CD4-positive, CD25-positive, alpha-beta regulatory T cell (primary cell): ENCODE results near the gene ELMOD2. TPM values are rescaled to one million over a fixed set of nuclear protein-coding genes. Genes with fewer than 3 reads are reported as not detected.
A peak's percentile ranks its signal among the peaks of the same experiment; 100 is the strongest.
"Not testable (repeated sequence)": the region's sequence is repeated elsewhere in the genome, so short reads cannot be mapped to it uniquely, and the experiment has no call there.

ENCODE experiments used
- ATAC-seq, 2 donors: fragments of 150-1000 bp; cut with Tn5 transposase; one replicate each; pipeline ENCODE4 v1.10.0; 2021; ENCODE audit warnings: low read depth in 2 of 2, moderate number of reproducible peaks in 2 of 2, moderate library complexity in 1 of 2
- DNase-seq, 3 donors: peaks; one replicate each; pipeline versions ENCODE4 v3.0.0 to v3.0.0-alpha.2; 2012 to 2022; ENCODE audit warnings: mixed read lengths in 1 of 3
- H3K27ac ChIP-seq: one replicate; pipeline ENCODE4 v1.7.0; 2013; ENCODE audit warnings: mild to moderate bottlenecking, low read length; ENCODE audit not compliant: insufficient read depth, poor library complexity, severe bottlenecking
- H3K27me3 ChIP-seq: one replicate; pipeline ENCODE4 v1.7.0; 2013; ENCODE audit warnings: low read length; ENCODE audit not compliant: control insufficient read depth, insufficient read depth
- H3K36me3 ChIP-seq: one replicate; pipeline ENCODE4 v1.7.0; 2013; ENCODE audit warnings: mild to moderate bottlenecking, low read length, moderate library complexity; ENCODE audit not compliant: control insufficient read depth, insufficient read depth
- H3K4me1 ChIP-seq: 2 replicates; pipeline ENCODE4 v1.7.0; 2013; ENCODE audit warnings: mild to moderate bottlenecking, low read length; ENCODE audit not compliant: insufficient read depth, control insufficient read depth, poor library complexity, severe bottlenecking
- H3K4me3 ChIP-seq: one replicate; pipeline ENCODE4 v1.7.0; 2013; ENCODE audit warnings: low read depth, mild to moderate bottlenecking, low read length, moderate library complexity
- H3K9me3 ChIP-seq, 2 experiments: 1 replicate in 1 of 2; 2 replicates in 1 of 2; pipeline ENCODE4 v1.7.0; 2013; ENCODE audit warnings: low read length in 2 of 2, mild to moderate bottlenecking in 1 of 2, moderate library complexity in 1 of 2; ENCODE audit not compliant: control insufficient read depth in 2 of 2
- H3K27ac Mint-ChIP-seq, 3 donors: one replicate each; pipeline ENCODE4 v1.8.0; 2020 to 2022; ENCODE audit warnings: mild to moderate bottlenecking in 3 of 3, mixed read lengths in 3 of 3, moderate library complexity in 2 of 3
- H3K27me3 Mint-ChIP-seq: one replicate; pipeline ENCODE4 v1.8.0; 2022; ENCODE audit warnings: mild to moderate bottlenecking, mixed read lengths
- H3K36me3 Mint-ChIP-seq: one replicate; pipeline ENCODE4 v1.8.0; 2020; ENCODE audit warnings: mixed read lengths
- H3K4me1 Mint-ChIP-seq, 4 donors: one replicate each; pipeline ENCODE4 v1.8.0; 2020 to 2022; ENCODE audit warnings: mixed read lengths in 4 of 4, mild to moderate bottlenecking in 1 of 4
- H3K4me3 Mint-ChIP-seq, 4 donors: one replicate each; pipeline ENCODE4 v1.8.0; 2020 to 2022; ENCODE audit warnings: mild to moderate bottlenecking in 4 of 4, mixed read lengths in 4 of 4, moderate library complexity in 3 of 4
- H3K9me3 Mint-ChIP-seq, 7 donors: one replicate each; pipeline ENCODE4 v1.8.0; 2020 to 2022; ENCODE audit warnings: mixed read lengths in 7 of 7, mild to moderate bottlenecking in 3 of 7, moderate library complexity in 2 of 7
- polyA plus RNA-seq, 4 donors: library from polyadenylated mRNA; unstranded; fragments of 300-500 nt; fragmentation: Illumina TruSeq; gene quantifications; one replicate each; pipeline ENCODE4 v1.2.3, GENCODE V29; 2021
- total RNA-seq: library from RNA; stranded (reverse); gene quantifications from one replicate; pipeline ENCODE4 v1.2.3, GENCODE V29; 2022

The ELMOD2 gene
- total and polyA plus RNA-seq, 5 donors from 2014 or later, result 8.3 to 14.8 (median 10.6) TPM

DNA sequence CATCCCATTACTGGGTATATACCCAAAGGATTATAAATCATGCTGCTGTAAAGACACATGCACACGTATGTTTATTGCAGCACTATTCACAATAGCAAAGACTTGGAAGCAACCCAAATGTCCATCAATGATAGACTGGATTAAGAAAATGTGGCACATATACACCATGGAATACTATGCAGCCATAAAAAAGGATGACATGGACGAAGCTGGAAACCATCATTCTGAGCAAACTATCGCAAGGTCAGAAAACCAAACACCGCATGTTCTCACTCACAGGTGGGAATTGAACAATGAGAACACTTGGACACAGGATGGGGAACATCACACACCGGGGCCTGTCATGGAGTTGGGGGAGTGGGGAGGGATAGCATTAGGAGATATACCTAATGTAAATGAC is 10.2 kb upstream of the ELMOD2 start:
- not testable (repeated sequence) for H3K4me1 Mint-ChIP-seq, H3K4me3 Mint-ChIP-seq, H3K4me3 ChIP-seq, DNase-seq, H3K4me1 ChIP-seq, H3K27me3 ChIP-seq, H3K27ac Mint-ChIP-seq, H3K27ac ChIP-seq, ATAC-seq, H3K36me3 Mint-ChIP-seq, H3K9me3 ChIP-seq, H3K9me3 Mint-ChIP-seq, H3K36me3 ChIP-seq
- H3K27me3 Mint-ChIP-seq, result peaks cover 60% of the 10 kb centered on the region

DNA sequence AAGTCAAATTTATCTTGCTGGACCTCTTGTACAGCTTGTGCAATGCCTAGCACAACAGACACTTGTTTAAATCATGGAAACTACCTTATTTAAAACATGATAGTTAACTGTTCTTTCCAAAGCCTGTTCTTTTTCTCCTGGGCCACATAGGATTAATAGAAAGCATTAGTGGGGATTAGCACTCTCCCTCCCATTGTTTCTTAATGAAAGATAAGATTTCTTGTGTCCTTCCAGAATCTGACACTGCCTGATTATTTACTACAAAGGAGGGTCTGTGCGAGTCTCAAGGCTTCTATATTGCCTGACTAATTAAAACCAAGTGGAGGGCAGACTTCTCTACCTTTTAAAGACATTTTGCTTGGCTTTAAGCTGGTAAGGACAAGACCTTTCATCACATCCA is 8.5 kb upstream of the ELMOD2 start:
- DNase-seq (no peak), ATAC-seq (no peak)
- Mint-ChIP-seq H3K27ac (no peak overlapping the region), H3K9me3 (peaks cover 0 to 5% (median 0%) of the 10 kb centered on the region in 7 donors), H3K36me3 (no peaks in the 10 kb centered on the region), H3K4me1 (no peaks in the 10 kb centered on the region), H3K27me3 (peaks cover 51% of the 10 kb centered on the region), H3K4me3 (no peak overlapping the region)
- peaks cover 0 to 1% of the 10 kb centered on the region in 2 experiments for H3K9me3 ChIP-seq
- H3K4me3 ChIP-seq, result no peak overlapping the region
- H3K4me1 ChIP-seq, result no peaks in the 10 kb centered on the region
- peaks cover 5% of the 10 kb centered on the region for H3K27me3 ChIP-seq
- no peak overlapping the region for H3K27ac ChIP-seq
- H3K36me3 ChIP-seq, result no peaks in the 10 kb centered on the region

DNA sequence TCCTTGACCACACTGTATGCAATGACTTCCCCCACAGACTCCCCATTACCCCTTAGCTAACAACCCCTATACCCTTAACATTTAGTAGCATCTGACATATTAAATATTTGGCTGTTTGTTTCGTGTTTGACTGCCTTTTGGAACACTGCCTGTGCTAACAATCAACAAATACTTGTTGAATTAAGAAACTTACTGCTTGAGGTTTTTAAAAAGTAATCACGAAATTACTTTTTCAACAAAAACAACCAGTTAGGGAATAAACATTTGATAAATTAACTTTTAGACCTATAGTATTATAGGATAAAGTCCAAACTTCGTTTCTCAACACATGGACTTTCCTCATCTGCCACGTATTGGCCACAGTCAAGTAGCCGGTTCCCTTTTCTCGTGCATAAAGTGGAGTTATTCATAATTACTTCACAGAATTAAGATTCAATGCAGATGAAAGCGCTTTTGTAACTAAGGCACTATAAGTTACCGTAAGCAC is 555 bp upstream of the ELMOD2 start:
- H3K4me1 Mint-ChIP-seq, result peaks cover 10 to 34% (median 24%) of the 10 kb centered on the region in 4 donors
- H3K9me3 Mint-ChIP-seq, result peaks cover 0 to 4% (median 0%) of the 10 kb centered on the region in 7 donors
- H3K27ac ChIP-seq, result peak overlapping the region; percentile 61
- DNase-seq (no peak), ATAC-seq (no peak)
- H3K9me3 ChIP-seq, result no peaks in the 10 kb centered on the region
- H3K27me3 ChIP-seq, result no peaks in the 10 kb centered on the region
- H3K27ac Mint-ChIP-seq, result peak overlapping the region in 2 of 3 donors; percentile 83 to 86
- peaks cover 8% of the 10 kb centered on the region for H3K4me1 ChIP-seq
- H3K4me3 ChIP-seq, result peak overlapping the region; percentile 85
- peaks cover 18% of the 10 kb centered on the region for H3K36me3 Mint-ChIP-seq
- no peaks in the 10 kb centered on the region for H3K36me3 ChIP-seq
- peak overlapping the region; percentile 82 to 91 (median 90) for H3K4me3 Mint-ChIP-seq
- H3K27me3 Mint-ChIP-seq, result peaks cover 4% of the 10 kb centered on the region

DNA sequence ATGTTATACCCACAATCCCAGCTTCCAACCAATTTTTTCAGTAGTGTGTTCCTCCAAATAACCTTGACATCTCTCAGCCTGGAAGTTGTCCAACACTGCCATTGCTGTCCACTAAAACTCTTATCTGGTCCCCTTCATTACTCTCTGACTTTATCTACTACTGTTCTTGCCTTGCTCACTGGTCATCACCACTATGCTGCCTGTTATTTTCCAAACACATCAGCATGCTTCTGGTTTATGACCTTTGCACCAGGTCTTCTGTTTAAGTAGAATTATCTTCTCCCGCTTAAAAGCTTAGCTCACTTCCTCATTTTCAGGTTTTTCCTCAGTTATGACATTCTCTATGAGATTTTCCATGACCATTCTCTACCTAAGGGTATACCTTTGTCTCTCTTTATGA is 5.5 kb downstream of the ELMOD2 start:
- Mint-ChIP-seq H3K27ac (no peak overlapping the region), H3K9me3 (peaks cover 0 to 1% (median 0%) of the 10 kb centered on the region in 7 donors), H3K4me1 (peaks cover 4 to 26% (median 19%) of the 10 kb centered on the region in 4 donors), H3K36me3 (peaks cover 26% of the 10 kb centered on the region), H3K27me3 (no peaks in the 10 kb centered on the region), H3K4me3 (no peak overlapping the region)
- Histone ChIP-seq H3K4me3 (no peak overlapping the region), H3K27ac (no peak overlapping the region), H3K36me3 (peaks cover 3% of the 10 kb centered on the region), H3K4me1 (no peaks in the 10 kb centered on the region), H3K9me3 (no peaks in the 10 kb centered on the region), H3K27me3 (no peaks in the 10 kb centered on the region)
- ATAC-seq (no peak), DNase-seq (no peak)

DNA sequence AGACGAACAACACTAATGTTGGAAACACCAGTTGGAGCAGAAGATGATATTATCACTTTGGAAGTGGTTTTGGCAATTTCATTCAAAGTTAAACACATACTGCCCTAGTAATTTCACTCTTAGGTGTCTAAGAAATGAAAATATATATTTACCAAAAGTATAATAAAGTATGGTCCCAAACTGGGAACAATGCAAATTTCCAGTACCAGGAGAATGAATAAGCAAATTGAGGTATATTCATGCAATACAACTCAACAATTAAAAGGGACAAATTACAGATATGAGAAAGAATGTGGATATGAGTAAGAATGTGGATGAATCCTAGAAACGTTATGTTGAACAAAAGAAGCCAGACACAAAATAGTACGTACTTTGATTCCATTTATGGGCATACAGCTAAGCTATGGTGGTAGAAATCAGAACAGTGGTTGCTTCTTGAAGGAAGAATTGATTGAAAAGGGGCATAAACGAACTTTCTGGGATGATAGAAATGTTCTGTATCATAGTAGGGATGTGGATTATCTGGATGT is 10.0 kb downstream of the ELMOD2 start:
- no peaks in the 10 kb centered on the region for H3K9me3 Mint-ChIP-seq
- DNase-seq (no peak), ATAC-seq (no peak)
- H3K4me1 Mint-ChIP-seq, result peaks cover 0 to 4% (median 2%) of the 10 kb centered on the region in 4 donors
- H3K36me3 ChIP-seq, result peaks cover 19% of the 10 kb centered on the region
- H3K36me3 Mint-ChIP-seq, result peaks cover 18% of the 10 kb centered on the region
- no peaks in the 10 kb centered on the region for H3K4me1 ChIP-seq
- H3K4me3 ChIP-seq, result no peak overlapping the region
- H3K9me3 ChIP-seq, result no peaks in the 10 kb centered on the region
- no peaks in the 10 kb centered on the region for H3K27me3 ChIP-seq
- no peak overlapping the region for H3K27ac ChIP-seq
- H3K4me3 Mint-ChIP-seq, result no peak overlapping the region
- no peaks in the 10 kb centered on the region for H3K27me3 Mint-ChIP-seq
- H3K27ac Mint-ChIP-seq, result no peak overlapping the region

DNA sequence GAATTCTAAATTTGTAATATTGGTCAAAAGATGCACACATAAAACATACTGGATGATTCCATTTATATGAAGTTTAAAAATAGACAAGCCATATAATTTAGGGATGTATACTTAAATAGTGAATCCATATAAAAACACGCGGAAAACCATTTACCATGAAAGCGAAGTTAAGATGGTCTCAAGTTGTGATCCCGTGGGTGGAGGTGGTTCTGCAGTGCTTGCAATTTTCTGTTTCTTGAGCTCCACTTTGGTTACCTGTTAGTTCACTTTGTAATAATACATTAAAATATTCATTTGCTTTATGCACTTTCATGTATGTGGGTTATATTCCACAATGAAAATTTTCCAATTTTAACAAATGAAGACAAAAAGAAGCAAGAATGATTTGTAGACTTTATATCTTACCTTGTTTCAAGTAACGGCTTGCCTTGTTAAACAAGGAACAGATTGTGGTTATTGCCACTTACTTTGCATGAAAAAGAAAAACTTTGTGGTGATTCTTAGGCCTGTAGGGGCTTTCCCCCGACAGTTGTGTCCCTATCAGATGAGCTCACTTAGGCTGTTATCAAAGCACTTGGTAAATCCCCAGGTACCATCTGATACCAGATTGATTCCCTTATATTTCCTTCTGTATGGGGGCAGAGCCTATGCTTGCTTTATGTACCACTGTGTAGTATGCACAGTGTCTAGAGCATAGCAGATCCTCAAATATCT is 32.6 kb downstream of the ELMOD2 start:
- Histone ChIP-seq H3K27ac (no peak overlapping the region), H3K36me3 (peaks cover 5% of the 10 kb centered on the region), H3K4me1 (no peaks in the 10 kb centered on the region), H3K27me3 (no peaks in the 10 kb centered on the region), H3K9me3 (no peaks in the 10 kb centered on the region), H3K4me3 (peak overlapping the region; percentile 22)
- Mint-ChIP-seq H3K36me3 (peaks cover 10% of the 10 kb centered on the region), H3K9me3 (peaks cover 0 to 2% (median 0%) of the 10 kb centered on the region in 7 donors), H3K27ac (peak overlapping the region in 1 of 3 donors; percentile 24), H3K27me3 (peaks cover 15% of the 10 kb centered on the region), H3K4me1 (peaks cover 6 to 19% (median 10%) of the 10 kb centered on the region in 4 donors), H3K4me3 (no peak overlapping the region)
- peak; percentile 57 to 69 for ATAC-seq
- peak in 2 of 3 donors; percentile 22 to 59 for DNase-seq

DNA sequence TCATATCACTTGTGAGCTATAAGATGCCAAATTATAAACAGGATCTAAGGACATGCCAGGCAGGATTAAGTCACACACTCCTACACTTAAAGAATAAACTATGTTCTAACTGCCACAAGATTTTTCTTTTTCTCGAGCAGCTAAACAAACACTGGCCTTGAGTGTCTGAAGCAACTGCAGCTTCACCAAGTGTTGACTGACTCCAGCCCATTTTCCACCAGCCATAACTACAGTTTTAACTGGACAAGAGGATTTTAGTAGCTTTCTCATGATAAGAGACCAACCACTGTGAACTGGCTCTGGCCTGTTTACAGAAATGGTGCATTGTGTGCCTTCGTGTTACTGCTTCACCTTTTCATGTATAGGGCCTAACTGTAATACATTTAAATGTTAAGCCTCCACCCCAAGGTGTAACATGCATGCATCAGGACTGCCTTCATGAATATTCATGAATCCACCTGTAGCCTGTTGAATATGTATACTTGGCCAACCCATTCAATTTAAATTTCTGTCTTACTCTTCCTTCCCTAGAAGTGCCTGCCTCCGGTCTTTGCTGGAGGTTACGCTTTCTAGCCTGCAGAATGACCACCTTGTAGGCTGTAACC is 34.0 kb downstream of the ELMOD2 start:
- ATAC-seq, result no peak
- H3K27ac Mint-ChIP-seq, result no peak overlapping the region
- no peaks in the 10 kb centered on the region for H3K4me1 ChIP-seq

More for the DNA sequence above, 34.0 kb downstream of the ELMOD2 start:
- H3K36me3 Mint-ChIP-seq, result peaks cover 2% of the 10 kb centered on the region
- H3K4me3 Mint-ChIP-seq, result no peak overlapping the region
- Histone ChIP-seq H3K9me3 (no peaks in the 10 kb centered on the region), H3K27me3 (peaks cover 2% of the 10 kb centered on the region), H3K27ac (no peak overlapping the region), H3K36me3 (no peaks in the 10 kb centered on the region), H3K4me3 (no peak overlapping the region)
- peaks cover 0 to 2% (median 0%) of the 10 kb centered on the region in 7 donors for H3K9me3 Mint-ChIP-seq
- H3K27me3 Mint-ChIP-seq, result peaks cover 21% of the 10 kb centered on the region
- DNase-seq, result no peak
- H3K4me1 Mint-ChIP-seq, result peaks cover 6 to 19% (median 10%) of the 10 kb centered on the region in 4 donors
